HG02973 (cell line): ENCODE data around the gene HS3ST5.

Experiments used
- ATAC-seq: cut with Tn5 transposase; IDR thresholded peaks from one replicate; pipeline ENCODE4 v1.9.1; 2021; ENCODE audit warnings: moderate library complexity; ENCODE audit not compliant: unreplicated experiment

HS3ST5 gene

DNA sequence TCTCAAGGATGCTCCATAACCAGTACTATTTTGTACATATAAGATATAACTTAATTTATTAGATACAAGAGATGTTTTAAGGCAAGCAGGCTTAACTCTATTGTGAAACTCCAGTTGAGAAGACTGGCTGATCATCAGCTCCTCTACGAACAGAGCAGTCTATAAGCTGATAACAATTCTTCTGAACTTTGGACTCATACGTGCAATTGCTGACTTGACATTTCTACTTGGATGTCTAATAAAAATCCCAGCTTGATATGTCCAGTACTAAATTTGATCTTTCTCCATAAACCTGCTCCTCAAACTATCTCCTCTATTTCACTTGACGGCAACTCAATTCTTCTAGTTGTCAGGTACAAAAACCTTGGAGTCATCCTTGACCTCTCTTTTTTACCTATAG lies 141.9 kb downstream of the HS3ST5 start:
- no peak for ATAC-seq

DNA sequence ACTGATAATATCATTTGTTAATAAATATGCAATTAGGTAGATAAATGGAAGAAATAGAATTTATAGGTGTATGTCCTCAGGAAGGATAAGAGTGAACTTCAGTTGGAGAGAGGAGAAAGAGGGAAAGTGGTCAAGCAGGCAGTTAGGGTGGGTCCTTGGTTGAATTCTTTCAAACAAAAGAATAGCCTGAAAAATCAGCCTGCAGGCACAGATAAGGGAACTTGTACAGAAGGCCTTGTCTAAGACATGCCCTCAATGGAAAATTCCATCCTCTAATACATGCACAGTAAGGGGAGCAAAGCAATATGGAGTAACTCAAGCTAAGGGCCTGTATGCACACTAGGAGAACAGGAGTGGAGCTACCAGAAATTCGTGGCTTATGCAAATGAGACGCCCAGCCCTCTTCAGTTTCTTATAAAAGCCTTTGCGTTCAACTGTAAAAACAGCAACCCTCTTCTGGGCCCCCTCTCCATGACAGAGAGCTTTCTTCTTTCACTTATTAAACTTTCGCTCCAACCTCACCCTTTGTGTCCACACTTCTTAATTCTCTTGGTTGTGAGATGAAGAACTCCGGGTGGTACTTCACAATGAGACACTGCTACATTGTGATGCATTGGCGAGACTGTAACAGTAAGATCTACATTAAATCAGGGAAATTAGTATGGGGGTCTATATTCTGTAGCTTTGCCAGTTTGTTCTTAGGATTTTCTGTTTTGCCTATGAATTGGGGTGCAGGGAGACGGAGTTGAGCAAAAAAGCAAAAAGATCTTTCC lies 147.0 kb downstream of the HS3ST5 start:
- ATAC-seq, result no peak

DNA sequence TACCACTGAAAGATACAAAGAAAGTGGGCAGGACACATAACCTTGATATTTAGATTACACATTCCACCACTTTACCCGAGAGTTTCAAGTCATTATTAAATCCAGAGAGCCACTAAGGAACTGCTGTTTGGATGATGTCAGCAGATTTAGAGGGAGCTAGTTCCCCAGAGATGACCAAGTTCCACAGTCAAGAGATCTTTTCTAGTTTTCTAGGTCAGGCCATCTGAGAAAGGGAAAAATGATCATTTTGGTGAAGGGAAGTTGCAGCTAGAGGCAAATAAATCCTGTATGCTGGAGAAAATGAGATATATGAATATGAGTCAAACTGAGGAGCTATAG lies 147.8 kb downstream of the HS3ST5 start:
- no peak for ATAC-seq

DNA sequence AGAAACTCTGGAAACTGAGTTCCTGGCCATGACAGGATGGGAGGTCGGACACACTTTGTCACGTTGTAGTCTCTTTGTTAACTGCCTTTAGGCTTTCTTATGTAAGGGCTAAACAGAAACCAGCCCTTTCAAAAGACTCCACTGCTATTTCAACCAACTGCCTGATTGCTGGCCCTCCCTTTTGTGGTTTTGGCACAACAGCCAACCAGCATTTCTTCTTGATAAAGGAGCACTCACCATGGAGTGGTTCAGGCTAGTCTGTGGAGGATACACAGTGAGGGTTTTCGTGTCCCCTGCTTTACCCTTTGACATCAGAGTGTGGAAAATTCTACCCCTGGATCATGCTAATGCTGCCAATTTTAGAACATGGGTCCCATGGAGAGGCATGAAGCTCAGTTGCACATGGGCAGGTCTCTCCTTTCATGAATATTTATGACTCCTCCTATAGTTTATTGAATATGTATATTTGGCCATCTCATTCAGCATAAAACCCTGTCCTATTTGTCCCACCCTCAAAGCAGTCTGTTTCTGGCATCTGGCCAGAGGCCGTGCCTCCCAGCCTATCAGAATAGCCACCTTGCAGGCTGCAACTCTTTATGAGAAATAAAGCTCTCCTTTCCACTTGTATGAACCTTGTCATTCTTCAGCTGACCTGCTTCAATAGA lies 148.3 kb downstream of the HS3ST5 start:
- no peak for ATAC-seq

DNA sequence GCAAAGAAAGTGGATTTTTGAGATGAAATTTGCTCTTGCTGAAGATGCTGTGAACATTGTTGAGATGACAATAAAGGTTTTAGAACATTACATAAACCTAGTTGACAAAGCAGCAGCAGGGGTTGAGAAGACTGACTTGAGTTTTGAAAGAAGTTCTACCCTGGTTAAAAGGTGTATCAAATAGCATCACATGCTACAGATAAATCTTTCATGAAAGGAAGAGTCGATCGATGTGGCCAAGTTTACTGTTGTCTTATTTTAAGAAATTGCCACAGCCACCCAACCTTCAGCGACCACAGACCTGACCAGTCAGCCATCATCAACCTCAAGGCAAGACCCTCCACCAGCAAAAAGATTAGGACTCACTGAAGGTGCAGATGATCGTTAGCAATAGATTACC lies 155.3 kb downstream of the HS3ST5 start:
- ATAC-seq, result no peak

DNA sequence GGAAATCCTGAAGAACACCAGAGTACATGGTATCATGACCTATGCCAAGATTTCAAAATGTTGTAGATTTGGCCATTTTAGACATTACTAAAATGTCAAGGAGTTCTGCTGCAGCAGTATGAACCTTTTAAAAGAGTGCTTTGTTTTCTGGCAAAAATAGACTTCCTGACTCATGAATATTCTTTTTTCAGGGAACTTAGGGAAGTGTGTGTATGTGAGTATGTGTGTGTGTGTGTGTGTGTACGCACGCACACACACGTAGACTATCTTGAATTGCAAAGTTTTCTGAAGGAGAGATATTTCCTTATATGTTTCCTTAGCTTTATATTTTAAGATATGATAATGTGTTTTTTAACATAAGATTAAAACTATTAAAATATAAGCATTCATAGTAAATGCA lies 161.2 kb downstream of the HS3ST5 start:
- no peak for ATAC-seq

DNA sequence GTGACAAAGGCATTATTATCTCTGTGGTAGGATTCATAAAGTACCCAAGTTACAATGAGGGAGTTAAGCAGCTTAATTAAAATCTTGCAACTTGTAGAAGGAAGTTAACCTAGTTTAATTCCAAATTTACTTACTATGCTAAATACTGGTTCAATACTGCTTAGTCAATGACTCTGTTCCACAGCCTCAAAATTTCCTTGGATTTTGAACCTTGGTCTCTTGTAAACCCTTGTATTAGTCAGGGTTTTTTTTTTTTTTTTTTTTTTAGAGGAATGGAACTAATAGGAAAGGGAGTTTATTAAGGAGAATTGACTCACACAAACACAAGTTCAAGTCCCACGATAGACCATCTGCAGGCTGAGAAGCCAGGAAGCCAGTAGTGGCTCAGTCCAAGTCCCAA lies 163.4 kb downstream of the HS3ST5 start:
- no peak for ATAC-seq

DNA sequence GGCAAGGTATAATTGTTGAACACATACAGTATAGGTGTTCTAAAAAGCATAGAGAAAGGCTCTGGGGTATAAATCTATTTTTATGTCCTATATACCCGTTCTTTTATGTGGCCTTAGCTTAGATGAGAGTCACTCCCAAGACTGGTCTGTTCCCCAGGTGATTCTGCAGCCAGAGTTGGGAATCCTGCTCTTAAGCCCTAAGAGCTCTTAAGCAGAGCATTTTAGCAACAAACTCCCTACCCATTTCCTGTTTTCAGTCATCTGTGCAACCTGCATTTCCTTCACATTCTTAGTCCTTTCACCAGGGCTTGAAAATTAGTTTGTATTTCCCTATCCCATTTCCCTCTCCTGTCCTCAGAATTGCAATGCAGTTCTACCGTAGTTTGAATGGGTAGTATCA lies 166.1 kb downstream of the HS3ST5 start:
- ATAC-seq, result no peak

DNA sequence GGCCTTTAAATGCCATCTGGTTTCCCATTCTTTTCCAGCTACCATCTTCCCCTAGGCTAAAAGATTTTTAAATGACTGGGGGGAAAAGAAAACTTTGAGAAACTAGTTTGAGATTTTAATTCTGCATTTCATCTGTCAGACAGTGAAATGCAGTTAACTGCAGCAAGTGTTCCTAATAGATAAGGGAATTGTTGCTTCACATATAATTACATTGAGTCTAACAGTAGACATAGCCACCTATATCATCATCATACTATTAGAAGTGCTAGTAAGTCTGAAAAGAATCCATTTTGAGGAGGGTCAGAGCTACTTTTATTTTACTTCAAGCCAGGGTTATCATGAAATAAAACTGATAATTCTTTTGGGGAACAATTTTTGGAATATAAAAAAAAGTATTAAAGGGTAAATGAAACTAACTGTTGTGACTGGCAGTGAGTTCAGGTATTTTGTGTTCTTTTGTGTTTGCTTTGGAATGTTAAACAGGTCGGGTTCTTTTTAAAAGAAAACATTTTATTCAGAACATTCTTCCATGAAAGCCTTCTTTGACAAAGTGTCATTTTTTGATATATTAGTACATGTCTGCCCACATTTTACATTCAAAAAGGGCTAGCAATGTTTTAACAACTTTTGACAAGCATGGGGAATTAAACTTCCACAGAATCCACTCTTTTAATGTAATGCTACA lies 170.1 kb downstream of the HS3ST5 start:
- no peak for ATAC-seq

DNA sequence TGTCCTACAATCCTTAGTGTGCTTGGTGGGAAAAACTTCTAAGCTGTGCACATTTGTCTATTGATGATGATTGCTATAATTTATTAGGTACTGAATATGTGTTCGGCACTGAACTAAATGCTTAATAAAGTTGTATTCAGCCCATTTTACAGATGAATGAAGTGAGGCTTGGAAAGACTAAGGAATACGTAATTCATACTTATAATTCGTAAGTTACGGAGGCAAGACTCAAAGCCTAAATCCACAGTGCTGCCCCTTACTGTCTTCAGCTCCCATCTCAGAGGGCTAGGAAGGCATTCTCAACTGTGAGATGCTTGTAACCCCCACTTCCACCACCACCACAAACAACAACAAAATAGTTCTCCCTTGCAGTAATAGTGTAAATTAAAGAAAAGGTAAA lies 171.3 kb downstream of the HS3ST5 start:
- no peak for ATAC-seq

DNA sequence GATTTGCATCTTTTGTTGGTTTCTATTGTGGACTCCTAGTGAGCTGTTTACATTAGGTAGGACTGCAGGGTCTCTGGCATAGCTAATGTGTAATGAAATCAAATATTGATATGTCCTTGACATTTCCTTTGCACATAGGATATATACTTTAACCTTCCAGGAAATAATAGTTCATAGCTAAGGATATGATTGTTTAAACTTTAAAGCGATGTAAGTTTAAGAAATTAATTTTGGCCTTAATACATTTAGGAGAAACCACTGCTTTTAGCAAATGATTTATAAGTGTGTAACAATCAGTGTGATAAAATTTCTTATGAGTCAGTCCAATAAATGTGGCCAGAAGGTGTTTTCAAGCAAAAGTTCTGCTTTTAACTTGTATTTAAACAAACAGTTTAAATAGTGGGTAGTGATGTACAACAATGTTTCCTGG lies 171.8 kb downstream of the HS3ST5 start:
- ATAC-seq, result no peak

DNA sequence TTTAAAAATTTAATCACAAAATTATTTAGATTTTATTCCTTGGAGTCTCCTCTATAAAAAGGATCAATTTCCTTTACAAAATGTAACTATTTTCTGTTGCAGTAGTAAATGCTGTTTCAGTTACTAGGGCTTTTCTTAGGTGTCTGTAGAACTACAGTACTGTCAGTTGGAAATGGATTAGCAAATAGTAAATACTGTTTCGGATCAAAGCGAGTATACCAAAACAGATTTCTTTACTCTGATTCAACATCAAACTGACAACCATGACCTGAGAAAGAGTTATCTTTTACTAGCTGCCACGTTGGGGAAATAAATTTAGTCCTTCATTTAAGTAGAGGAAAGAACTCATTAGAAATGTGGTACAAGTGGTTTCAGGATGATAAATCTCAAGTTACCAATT lies 172.5 kb downstream of the HS3ST5 start:
- no peak for ATAC-seq

DNA sequence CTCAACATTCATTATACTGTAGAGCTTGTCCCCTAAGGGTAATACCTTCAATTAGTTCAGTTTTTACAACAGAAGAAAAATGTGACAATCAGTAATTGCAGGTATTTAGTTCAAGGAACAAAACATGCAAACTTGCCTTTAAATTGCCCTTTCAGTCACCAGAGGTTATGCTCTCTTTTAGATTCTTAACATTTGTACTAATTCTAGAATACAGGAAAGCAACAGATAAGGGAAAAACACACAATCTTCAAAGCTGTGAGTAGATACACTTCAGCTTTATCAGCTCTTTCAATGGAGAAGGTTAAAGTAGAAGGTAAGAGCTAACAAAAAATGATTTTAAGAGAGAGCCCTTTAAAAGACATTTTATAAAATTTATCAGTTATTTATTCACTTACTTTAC lies 173.1 kb downstream of the HS3ST5 start:
- ATAC-seq, result no peak

DNA sequence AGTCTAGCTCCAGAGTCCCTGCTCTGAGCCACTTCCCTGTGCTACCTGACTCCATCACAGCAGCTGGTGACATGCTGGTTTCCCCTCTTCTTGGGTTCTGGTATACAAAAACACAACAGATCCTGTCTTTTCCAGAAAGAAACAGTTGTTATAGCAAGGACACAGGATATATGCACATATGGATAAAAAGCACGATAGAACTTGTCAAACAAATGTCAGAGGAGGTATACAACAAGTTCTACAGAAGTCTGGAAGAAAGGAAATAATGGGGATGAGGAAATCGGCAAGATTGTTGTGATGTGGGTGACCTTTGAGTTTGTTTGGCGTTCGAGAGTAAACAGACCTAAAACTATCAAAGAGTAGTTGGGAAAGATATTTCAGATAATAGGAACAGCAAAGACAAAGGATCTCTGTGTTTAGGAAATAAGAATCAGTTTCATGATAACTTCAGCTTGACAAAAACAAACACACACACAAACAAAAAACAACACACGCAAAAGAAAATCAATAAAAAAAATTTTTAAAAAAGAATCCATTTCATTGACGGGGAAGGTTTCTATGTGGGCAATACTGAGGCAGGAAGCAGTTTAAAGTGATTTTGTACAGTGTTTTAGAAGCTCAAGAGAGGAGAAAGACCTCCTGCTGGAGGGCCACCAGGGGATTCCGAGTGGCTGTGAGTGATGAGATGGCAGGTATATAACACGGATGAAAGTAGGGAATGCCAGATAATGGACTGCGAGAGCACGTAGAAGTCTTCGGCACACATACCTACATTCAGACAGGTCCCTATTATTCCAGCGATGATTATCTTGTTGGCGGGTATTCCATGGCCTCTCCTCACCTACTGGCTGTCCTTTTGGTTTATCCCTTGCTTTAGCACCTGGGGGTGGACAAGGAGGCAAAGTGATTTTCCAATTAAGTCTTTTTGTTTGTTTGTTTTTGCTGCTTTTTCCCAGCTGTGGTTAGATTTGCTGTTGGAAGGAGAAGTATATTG lies 174.9 kb downstream of the HS3ST5 start:
- no peak for ATAC-seq

DNA sequence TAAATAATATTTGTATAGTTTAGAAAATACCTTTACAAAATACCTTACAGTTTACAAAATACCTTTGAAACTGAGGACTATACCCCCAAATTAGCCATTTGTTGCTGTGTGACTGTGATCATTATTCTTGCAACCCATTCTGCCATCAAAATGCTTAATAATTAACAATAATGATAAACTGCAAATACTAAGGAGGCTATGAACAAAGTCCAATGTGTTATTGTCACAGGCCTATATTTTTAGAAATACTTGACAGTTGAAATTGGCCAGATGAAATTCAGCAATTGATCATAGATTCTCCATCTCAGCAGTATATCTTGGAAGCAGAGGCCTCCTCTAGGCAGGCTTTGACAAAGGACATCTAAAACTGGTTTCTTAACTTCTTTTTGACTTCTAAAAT lies 178.6 kb downstream of the HS3ST5 start:
- ATAC-seq, result no peak

DNA sequence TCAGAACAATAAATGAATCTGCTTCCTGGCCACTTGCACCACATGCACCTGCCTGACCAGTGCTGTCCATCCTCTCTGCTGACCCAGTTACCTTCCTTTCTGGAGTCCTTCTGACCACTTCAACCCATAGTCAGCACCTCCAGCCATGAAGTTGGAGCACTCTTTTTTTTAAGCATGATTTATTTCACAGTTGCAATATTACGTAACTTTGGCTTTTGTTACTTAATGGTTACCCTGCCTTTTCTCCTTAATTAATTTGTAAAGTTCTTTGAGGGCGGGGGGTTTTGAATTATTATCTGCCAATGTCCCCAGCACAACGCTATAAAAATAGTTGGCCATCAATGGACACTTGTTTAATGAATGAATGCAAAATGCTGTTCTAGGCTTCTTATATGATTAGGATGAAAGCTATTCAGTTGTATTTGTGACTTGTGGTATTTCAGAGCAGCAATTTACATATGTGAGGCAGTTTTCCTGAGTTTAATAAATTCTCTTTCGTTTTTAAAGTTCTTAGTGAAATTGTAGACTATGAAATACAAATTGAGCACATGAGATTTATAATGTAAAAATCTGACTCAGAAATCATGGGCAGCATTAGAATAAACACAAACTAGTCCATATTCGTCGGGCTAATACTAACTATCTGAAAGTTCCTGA lies 180.0 kb downstream of the HS3ST5 start:
- ATAC-seq, result no peak

DNA sequence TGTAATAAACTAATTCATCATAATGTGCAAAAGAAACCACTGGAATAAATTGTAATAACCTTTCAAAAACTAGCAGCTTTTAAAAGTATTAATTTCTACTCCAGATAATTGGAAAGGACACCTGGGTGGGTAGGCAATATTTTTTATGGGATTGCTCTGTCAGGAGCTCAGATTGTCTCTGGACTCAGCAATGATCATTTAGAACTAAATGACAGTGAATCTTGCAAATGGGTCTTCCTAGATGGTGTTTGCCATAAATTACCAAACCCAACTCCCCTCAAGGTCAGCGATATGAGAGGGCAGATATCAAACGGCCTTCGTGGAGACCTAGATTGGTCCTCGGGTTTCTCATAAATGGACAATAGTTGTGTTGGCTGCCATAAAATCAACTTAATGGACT lies 181.9 kb downstream of the HS3ST5 start:
- no peak for ATAC-seq

DNA sequence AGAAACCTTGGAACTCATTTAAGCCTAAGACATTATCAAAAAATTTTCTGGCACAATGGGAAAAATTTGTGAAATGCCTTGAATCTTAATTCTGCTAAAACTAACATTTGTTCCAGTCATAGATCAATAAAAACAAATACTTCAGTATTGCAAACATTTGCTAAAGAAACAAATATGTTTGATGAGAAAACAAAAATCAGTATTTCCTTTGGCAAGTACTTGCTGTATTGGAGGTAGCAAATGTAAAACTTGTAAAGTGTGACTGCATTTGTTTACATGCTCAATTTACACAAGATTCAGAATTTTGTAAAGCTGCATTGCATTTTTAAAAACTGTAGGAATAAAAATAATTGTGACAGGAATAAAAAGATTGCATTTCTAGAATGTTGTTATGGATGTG lies 183.1 kb downstream of the HS3ST5 start:
- no peak for ATAC-seq

DNA sequence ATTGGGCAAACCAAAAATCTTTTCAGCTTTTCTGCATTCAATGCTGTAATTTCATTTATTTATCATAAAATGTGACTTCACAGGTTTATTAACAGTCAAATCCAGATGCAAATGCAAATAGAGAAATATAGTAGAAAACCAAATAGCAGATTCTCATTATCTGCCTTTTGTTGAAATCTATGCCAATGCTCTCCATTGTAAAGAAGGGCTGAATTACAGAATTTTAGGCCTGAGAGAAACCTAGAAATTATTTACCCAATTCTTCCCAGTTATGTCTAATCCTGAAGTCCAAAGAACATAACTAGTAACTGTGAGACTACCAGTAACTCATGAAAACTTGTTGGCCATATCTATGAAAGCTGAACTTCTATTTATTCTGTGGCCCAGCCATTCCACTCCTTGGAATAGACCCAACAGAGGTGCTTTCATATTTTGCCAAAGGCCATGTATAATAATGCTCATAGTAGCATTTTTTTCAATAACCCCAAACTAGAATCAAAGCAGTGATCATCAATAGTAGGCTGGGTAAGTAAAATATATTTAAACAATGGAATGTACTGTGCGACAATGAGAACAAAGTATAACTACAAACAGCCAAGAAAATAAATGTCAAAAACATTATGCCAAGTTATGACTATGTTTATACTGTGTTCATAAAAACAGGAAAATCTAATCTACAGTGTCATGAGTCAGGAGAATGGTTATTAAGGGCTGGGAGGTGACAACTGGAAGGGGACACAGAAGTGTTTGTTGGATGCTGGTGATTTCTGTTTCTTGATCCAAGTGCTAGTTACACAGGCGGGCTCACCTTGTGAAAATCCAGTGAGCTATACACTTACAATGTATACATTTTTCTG lies 183.8 kb downstream of the HS3ST5 start:
- no peak for ATAC-seq

DNA sequence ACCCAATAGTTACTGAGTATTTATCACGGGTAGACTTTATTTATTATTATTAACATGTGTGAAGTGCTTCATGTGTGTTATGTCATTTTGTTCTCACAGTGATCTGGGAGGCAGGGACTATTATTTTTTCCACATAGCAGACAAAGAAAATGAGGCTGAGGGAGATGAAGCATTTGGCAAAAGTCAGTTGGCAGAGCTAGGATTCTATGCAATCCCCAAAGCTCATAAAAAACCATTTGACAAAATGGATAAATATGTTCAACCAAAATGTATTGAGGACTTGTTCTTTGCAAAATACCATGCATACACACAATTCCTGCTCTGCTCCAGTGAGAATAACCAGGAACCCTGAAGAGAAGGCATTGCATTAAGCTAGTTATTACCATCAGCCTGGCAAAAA lies 184.4 kb downstream of the HS3ST5 start:
- ATAC-seq, result no peak
